HEK293T (cell line): Measurements from ENCODE around the gene EXOSC7.

Experiments
- ARNT ChIP-seq: fragments of 450-650 bp; IDR thresholded peaks from 2 replicates; pipeline ENCODE4 v1.6.1; 2017; ENCODE audit warnings: mild to moderate bottlenecking
- BHLHE40 ChIP-seq: fragments of 450-650 bp; IDR thresholded peaks from 2 replicates; pipeline ENCODE4 v1.6.1; 2016; ENCODE audit warnings: mild to moderate bottlenecking, moderate library complexity, borderline replicate concordance
- CTBP1 ChIP-seq: fragments of 450-650 bp; IDR thresholded peaks from 2 replicates; pipeline ENCODE4 v1.6.1; 2016; ENCODE audit warnings: borderline replicate concordance
- FOXK2 ChIP-seq: fragments of 450-650 bp; IDR thresholded peaks from 2 replicates; pipeline ENCODE4 v1.6.1; 2016; ENCODE audit warnings: mild to moderate bottlenecking
- SP1 ChIP-seq: fragments of 450-650 bp; IDR thresholded peaks from 2 replicates; pipeline ENCODE4 v1.6.1; 2017
- SUZ12 ChIP-seq: fragments of 450-650 bp; IDR thresholded peaks from 2 replicates; pipeline ENCODE4 v1.6.1; 2016; ENCODE audit warnings: mild to moderate bottlenecking
- TARDBP ChIP-seq: fragments of 450-650 bp; IDR thresholded peaks from 2 replicates; pipeline ENCODE4 v1.6.1; 2016
- ZNF384 ChIP-seq: fragments of 450-650 bp; IDR thresholded peaks from 2 replicates; pipeline ENCODE4 v1.6.1; 2016

DNA sequence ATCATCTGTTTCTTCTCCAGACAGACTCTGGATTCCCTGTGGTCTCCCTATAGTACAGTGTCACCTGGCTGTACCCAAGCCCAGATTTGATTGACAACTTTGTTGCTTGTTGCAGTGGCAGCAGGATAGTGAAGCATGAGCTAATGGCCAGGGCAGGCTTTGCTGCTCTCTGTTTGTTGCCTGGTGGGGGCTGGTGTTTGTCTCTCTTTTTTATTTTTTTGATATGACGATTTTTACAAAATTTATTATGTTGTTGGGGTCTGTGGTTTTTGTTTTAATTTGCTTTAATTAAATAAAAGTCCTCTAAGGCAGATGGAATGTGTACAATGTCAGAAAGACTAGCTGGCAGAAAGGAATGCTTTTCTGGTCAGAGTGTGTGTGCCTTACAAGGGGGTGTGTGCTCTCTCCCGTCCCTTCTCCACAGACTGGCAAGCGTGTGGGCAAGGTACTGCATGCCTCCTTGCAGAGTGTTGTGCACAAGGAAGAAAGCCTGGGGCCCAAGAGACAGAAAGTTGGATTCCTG, 34.8 kb downstream of the EXOSC7 start:
- TF ChIP-seq SUZ12 (no peak), ZNF384 (no peak), FOXK2 (no peak), TARDBP (no peak), BHLHE40 (no peak), SP1 (no peak), CTBP1 (no peak), ARNT (no peak)
